Fibroblast of villous mesenchyme (primary cell): ENCODE measurements around the gene LIMCH1. TPM values are rescaled to one million over a fixed set of nuclear protein-coding genes. Genes with fewer than 3 reads are reported as not detected.

Experiments
- DNase-seq: peaks from one replicate; pipeline ENCODE4 v3.0.0-alpha.2; 2010; ENCODE audit warnings: low read depth
- H3K4me3 ChIP-seq: 2 replicates; pipeline ENCODE4 v1.5.1; 2011; ENCODE audit warnings: low read depth, mild to moderate bottlenecking, low read length
- total RNA-seq: library from RNA; depleted of rRNA; stranded (reverse); fragments of >200 nt; gene quantifications from 2 replicates; pipeline ENCODE4 v1.2.3, GENCODE V29; 2012
- TF ChIP-seq, protein P1 (sequence below): IDR thresholded peaks from 2 replicates; pipeline ENCODE4 v1.5.1; 2012; ENCODE audit warnings: low read depth, mild to moderate bottlenecking, low read length; ENCODE audit not compliant: insufficient read depth

Gene LIMCH1
- total RNA-seq, 1 donor, result 3.9 TPM

DNA sequence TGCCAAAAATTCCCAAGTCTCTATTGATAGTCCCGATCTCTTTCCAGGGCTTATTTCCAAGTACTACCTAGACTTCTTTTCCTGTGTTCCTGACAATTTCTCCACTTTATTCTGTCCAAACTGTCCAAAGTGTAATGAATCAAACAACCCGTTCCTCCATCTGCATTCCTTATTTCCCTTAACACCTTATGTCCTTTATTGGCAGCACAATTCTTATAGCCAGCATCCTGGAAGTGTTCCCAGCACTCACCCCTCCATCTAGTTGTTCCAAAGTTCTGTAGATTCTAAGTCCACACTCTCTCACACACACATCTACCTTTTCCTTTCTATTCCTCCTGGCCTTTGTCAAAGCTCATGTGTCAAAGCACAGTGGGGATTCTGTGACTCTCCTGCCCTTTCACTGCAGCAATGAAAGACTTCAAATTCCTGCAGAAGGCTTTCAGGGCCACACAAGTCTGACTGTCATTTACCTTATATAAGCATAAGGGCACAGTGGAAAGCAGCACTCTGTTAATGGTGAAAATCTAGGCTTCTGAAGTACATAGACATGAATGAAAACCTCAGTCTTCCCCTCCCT is 22.1 kb downstream of the LIMCH1 start:
- TF ChIP-seq, protein P1, sequence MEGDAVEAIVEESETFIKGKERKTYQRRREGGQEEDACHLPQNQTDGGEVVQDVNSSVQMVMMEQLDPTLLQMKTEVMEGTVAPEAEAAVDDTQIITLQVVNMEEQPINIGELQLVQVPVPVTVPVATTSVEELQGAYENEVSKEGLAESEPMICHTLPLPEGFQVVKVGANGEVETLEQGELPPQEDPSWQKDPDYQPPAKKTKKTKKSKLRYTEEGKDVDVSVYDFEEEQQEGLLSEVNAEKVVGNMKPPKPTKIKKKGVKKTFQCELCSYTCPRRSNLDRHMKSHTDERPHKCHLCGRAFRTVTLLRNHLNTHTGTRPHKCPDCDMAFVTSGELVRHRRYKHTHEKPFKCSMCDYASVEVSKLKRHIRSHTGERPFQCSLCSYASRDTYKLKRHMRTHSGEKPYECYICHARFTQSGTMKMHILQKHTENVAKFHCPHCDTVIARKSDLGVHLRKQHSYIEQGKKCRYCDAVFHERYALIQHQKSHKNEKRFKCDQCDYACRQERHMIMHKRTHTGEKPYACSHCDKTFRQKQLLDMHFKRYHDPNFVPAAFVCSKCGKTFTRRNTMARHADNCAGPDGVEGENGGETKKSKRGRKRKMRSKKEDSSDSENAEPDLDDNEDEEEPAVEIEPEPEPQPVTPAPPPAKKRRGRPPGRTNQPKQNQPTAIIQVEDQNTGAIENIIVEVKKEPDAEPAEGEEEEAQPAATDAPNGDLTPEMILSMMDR, result no peak
- no peak for DNase-seq
- H3K4me3 ChIP-seq, result no peak overlapping the region

DNA sequence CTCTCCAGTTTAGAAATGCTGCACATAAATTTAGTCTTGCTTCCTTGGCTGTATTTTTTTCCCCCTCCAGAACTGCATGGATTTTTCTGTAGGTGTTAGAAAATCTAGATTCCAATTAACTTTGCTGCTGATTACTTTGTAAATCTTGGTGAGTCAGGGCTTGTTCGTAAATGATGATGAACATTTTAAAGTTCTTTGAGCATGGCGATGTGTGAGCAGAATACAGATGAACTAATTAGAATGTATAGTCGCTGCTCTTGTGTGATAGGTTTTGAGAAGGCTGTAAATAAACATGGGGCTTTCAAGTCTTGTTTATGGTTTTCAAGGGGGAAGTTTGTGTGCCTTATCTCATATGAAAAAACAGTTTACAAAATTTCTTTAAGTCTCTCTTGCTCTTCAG is 23.3 kb downstream of the LIMCH1 start:
- no peak for DNase-seq
- TF ChIP-seq, protein P1, result no peak
- H3K4me3 ChIP-seq, result no peak overlapping the region

DNA sequence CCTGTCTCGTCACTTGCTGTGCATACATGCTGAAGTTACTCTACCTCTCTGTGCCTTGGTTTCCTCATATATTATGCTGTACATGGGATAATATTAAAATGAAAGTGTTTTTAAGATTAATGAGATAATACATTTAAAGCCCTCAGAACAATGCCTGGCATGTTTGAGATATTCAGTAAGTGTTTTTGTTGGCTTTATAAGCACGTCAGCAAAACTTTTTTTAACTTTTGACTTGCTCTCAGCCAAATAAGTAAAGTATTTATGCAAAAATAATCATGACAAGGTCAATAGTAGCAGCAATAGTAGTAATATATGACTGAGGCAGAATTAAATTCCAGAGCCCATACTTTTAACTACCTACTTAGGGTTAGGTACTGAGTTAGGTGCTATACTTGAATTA is 29.2 kb downstream of the LIMCH1 start:
- TF ChIP-seq, protein P1, result no peak
- no peak for DNase-seq
- H3K4me3 ChIP-seq, result no peak overlapping the region

DNA sequence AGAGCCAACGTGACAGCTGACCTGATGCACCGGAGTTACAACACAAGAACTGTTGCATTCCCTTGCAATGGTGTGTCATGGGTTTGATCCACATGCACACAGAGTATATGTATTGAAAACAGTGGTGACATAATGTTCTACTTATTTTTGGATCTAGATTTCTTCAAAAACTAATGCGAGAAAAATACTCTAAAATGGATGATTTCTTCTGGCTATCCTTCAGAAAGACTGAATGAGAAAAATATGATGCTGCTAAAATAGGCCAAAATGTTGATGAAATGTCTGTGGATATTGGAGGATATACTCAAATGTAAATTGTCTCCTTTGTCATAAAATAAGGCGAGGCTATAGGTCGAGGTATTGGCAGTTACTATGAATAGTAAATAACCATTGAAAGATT is 30.4 kb downstream of the LIMCH1 start:
- no peak overlapping the region for H3K4me3 ChIP-seq
- TF ChIP-seq, protein P1, result no peak
- DNase-seq, result no peak

DNA sequence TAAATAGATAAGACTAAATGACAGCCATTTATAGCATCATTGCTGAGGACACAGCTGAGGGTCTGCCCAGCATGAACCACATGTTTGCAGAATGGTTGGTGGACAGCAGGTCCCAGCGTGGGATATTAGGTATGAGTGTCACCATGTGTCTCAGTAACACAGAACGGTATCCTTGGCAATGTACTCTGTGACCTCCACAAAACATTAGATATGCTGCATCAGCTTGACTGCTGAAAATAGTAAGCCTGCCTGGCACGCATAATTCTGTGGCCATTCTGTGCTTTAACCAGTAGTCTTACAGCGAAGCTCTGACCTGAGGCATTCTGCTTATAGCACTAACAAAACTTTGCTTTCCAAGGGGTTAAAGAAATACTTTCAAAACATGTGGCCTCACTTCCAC is 32.0 kb downstream of the LIMCH1 start:
- DNase-seq, result no peak
- TF ChIP-seq, protein P1, result no peak
- H3K4me3 ChIP-seq, result no peak overlapping the region

DNA sequence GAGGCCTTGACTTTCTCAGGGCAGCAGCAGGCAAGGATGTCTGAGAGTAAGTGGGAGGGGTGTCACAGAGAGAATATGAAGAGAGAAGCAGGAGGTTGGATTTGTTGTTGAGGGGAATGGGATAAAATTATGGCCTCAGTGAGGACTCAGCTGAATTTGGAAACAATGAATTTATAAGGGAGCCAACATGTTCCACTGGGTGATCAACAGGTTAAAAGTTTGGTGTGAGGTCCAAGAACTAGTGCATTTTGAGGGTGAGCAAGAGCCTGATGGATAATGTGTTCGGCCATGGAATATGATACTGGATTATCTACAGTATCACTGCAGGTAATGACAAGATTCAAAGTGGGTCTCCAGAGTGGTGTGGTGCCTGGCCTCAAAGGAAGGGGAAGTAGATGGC is 33.5 kb downstream of the LIMCH1 start:
- no peak for DNase-seq

More for the DNA sequence above, 33.5 kb downstream of the LIMCH1 start:
- TF ChIP-seq, protein P1, result no peak
- no peak overlapping the region for H3K4me3 ChIP-seq
